Breast epithelium (tissue), 4 donors: ENCODE measurements around the gene MCOLN1. TPM values are rescaled to one million over a fixed set of nuclear protein-coding genes. Genes with fewer than 3 reads are reported as not detected.

Experiments used
- DNase-seq, 2 donors: peaks; one replicate each; pipeline ENCODE4 v3.0.0-alpha.2; 2019; ENCODE audit warnings: low spot score in 2 of 2
- H3K27ac ChIP-seq, 2 donors: fragments of 200-600 bp; sonication (generic) in 1 of 2; one replicate each; pipeline ENCODE4 v1.5.1; 2016 to 2019; ENCODE audit warnings: mild to moderate bottlenecking in 1 of 2
- H3K27me3 ChIP-seq, 2 donors: fragments of 200-600 bp; sonication (generic) in 1 of 2; one replicate each; pipeline versions ENCODE4 v1.5.1 to v1.6.0; 2017 to 2019; ENCODE audit warnings: control low read depth in 1 of 2, mild to moderate bottlenecking in 1 of 2
- H3K36me3 ChIP-seq: fragments of 200-600 bp; one replicate; pipeline ENCODE4 v1.5.1; 2019
- H3K4me1 ChIP-seq, 2 donors: fragments of 200-600 bp; sonication (generic); one replicate each; pipeline ENCODE4 v1.5.1; 2016 to 2019; ENCODE audit warnings: control low read depth in 1 of 2
- H3K4me3 ChIP-seq, 3 donors: fragments of 200-600 bp; sonication (generic); 1 replicate in 2 of 3; 2 replicates in 1 of 3; pipeline ENCODE4 v1.5.1; 2016 to 2019; ENCODE audit warnings: mild to moderate bottlenecking in 3 of 3, moderate library complexity in 2 of 3
- H3K9me3 ChIP-seq, 2 donors: fragments of 200-600 bp; sonication (generic) in 1 of 2; one replicate each; pipeline ENCODE4 v1.5.1; 2016 to 2019; ENCODE audit warnings: control low read depth in 1 of 2
- POLR2A ChIP-seq: fragments of 450-650 bp; IDR thresholded peaks from one replicate; pipeline ENCODE4 v1.6.1; 2016; ENCODE audit warnings: antibody characterized with exemption, mild to moderate bottlenecking, moderate library complexity
- POLR2AphosphoS5 ChIP-seq, 3 donors: sonication (generic); formaldehyde crosslinking; IDR thresholded peaks; one replicate each; pipeline ENCODE4 v1.6.1; 2017; ENCODE audit warnings: antibody characterized with exemption in 3 of 3
- intact Hi-C: fragments of 100-400 bp; cut with DNase I; formaldehyde crosslinking; loops from one replicate; pipeline ENCODE4 v1.15.1; 2023; ENCODE audit warnings: low total_unique reads
- total RNA-seq, 3 donors: library from RNA; depleted of rRNA; stranded (reverse); fragments of >200 nt; gene quantifications; one replicate each; pipeline ENCODE4 v1.1.0, GENCODE V29; 2016
- TF ChIP-seq, protein P1 (sequence below), 3 donors: fragments of 450-650 bp; IDR thresholded peaks; one replicate each; pipeline ENCODE4 v1.5.1; 2016 to 2017; ENCODE audit warnings: antibody characterized with exemption in 3 of 3, mild to moderate bottlenecking in 3 of 3, moderate library complexity in 3 of 3

MCOLN1 gene
- total RNA-seq, 3 donors from 2014 or later, result 11.5 to 35.2 (median 16.4) TPM

DNA sequence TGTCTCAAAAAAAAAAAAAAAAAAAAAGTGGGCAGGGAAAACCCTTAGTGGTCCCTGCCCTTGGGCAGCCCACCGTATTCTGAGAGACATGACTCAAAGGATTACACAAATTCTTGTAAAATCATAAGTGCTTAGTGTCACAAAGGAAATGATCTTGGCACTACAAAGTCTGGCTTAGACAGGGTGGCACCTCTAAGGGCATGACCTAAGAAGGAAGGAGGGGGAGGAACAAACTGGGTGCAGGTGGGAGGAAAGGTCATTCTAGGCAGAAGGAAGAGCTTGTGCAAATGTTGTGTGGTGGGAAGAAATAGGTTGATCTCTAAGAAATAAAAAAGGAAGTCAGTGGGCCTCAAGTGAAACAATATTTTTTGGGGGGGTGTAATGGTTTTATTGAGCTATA lies 23.5 kb downstream of the MCOLN1 start:
- Histone ChIP-seq H3K4me3 (no peak overlapping the region), H3K9me3 (no peaks in the 10 kb centered on the region), H3K4me1 (no peaks in the 10 kb centered on the region), H3K27ac (no peak overlapping the region), H3K27me3 (no peaks in the 10 kb centered on the region), H3K36me3 (peaks cover 7% of the 10 kb centered on the region)
- intact Hi-C loops, result no loop called here
- DNase-seq, result no peak
- no peak for TF ChIP-seq POLR2AphosphoS5 (IDR thresholded peaks at IDR 0.05)
- TF ChIP-seq, protein P1, sequence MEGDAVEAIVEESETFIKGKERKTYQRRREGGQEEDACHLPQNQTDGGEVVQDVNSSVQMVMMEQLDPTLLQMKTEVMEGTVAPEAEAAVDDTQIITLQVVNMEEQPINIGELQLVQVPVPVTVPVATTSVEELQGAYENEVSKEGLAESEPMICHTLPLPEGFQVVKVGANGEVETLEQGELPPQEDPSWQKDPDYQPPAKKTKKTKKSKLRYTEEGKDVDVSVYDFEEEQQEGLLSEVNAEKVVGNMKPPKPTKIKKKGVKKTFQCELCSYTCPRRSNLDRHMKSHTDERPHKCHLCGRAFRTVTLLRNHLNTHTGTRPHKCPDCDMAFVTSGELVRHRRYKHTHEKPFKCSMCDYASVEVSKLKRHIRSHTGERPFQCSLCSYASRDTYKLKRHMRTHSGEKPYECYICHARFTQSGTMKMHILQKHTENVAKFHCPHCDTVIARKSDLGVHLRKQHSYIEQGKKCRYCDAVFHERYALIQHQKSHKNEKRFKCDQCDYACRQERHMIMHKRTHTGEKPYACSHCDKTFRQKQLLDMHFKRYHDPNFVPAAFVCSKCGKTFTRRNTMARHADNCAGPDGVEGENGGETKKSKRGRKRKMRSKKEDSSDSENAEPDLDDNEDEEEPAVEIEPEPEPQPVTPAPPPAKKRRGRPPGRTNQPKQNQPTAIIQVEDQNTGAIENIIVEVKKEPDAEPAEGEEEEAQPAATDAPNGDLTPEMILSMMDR (IDR thresholded peaks at IDR 0.05), result no peak
- TF ChIP-seq POLR2A, result no peak

DNA sequence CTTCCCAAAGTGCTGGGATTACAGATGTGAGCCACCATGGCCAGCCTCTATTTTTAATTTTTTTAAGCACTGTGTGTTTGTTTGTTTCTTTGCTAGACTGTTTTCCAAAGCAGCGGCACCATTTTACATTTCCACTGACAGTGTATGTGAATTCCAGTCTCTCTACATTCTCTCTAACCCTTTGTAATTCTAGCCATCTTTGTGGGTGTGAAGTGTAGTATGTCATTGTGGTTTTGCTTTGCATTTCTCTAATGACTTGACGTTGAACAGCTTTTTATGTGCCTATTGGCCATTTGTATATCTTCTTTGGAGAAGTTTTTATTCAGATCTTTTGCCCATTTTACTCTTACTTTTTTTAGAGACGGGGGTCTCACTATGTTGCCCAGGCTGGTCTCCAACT lies 24.7 kb downstream of the MCOLN1 start:
- no peaks in the 10 kb centered on the region for H3K9me3 ChIP-seq
- intact Hi-C loops, result no loop called here
- TF ChIP-seq POLR2AphosphoS5 (IDR thresholded peaks at IDR 0.05) (no peak), POLR2A (no peak)
- TF ChIP-seq, protein P1 (IDR thresholded peaks at IDR 0.05), result no peak
- H3K4me3 ChIP-seq, result no peak overlapping the region
- H3K27me3 ChIP-seq, result no peaks in the 10 kb centered on the region
- H3K36me3 ChIP-seq, result peaks cover 3% of the 10 kb centered on the region
- DNase-seq, result no peak
- no peaks in the 10 kb centered on the region for H3K4me1 ChIP-seq
- no peak overlapping the region for H3K27ac ChIP-seq

DNA sequence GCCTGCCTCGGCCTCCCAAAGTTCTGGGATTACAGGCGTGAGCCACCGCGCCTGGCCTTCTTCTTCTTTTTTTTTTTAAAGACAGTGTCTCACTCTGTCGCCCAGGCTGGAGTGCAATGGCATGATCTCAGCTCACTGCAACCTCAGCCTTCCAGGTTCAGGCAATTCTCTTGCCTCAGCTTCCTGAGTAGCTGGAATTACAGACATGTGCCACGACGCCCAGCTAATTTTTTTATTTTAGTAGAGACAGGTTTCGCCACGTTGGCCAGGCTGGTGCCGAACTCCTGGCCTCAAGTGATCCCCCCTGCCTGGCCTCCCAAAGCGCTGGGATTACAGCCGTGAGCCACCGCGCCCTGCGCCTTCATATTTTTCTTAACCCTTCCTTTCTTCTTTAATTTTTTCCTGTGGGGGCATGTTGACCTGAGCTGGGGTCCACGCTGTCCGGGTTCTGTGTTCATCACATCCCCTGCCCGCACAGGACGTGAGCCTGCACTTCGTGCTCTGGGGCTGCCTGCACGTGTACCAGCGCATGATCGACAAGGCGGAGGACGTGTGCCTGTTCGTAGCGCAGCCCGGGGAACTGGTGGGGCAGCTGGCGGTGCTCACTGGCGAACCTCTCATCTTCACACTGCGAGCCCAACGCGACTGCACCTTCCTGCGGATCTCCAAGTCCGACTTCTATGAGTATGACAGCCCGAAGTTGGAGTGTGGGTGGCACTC lies 27.2 kb downstream of the MCOLN1 start:
- no peaks in the 10 kb centered on the region for H3K9me3 ChIP-seq
- intact Hi-C loops, result loop anchor here (2.0 kb wide), 1 partner anchor 61 kb away; no protein-coding TSS in a partner anchor
- DNase-seq, result no peak
- no peaks in the 10 kb centered on the region for H3K27me3 ChIP-seq
- no peaks in the 10 kb centered on the region for H3K4me1 ChIP-seq
- no peak overlapping the region for H3K4me3 ChIP-seq
- H3K27ac ChIP-seq, result no peak overlapping the region
- H3K36me3 ChIP-seq, result no peaks in the 10 kb centered on the region
- TF ChIP-seq POLR2A (no peak), POLR2AphosphoS5 (IDR thresholded peaks at IDR 0.05) (no peak)
- TF ChIP-seq, protein P1 (IDR thresholded peaks at IDR 0.05), result no peak

DNA sequence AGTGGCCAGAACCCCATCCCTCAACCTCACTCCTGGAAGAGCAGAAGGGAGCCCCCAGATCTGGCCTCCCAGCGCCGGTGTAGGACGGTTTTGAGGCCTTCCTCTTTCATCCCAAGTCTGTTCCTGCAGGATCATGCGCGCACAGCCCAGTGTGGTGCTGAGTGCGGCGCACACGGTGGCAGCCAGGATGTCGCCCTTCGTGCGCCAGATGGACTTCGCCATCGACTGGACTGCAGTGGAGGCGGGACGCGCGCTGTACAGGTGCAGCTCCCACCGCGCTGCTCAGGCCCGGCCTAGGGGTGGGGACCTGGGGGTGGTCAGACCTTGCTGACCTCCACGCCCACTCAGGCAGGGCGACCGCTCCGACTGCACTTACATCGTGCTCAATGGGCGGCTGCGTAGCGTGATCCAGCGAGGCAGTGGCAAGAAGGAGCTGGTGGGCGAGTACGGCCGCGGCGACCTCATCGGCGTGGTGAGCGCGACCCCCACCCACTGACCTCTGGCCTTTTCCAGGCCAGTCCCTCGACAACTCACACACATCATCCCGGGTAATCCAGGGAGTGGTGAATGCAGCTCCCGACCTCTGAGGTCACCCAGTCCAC lies 27.8 kb downstream of the MCOLN1 start:
- H3K36me3 ChIP-seq, result no peaks in the 10 kb centered on the region

More for the DNA sequence above, 27.8 kb downstream of the MCOLN1 start:
- TF ChIP-seq, protein P1 (IDR thresholded peaks at IDR 0.05), result no peak
- no peak for TF ChIP-seq POLR2A
- no peak for TF ChIP-seq POLR2AphosphoS5 (IDR thresholded peaks at IDR 0.05)
- no peaks in the 10 kb centered on the region for H3K9me3 ChIP-seq
- H3K27me3 ChIP-seq, result no peaks in the 10 kb centered on the region
- no peaks in the 10 kb centered on the region for H3K4me1 ChIP-seq
- no peak overlapping the region for H3K4me3 ChIP-seq
- DNase-seq, result no peak
- intact Hi-C loops, result loop anchor here (2.0 kb wide), 1 partner anchor 61 kb away; no protein-coding TSS in a partner anchor
- H3K27ac ChIP-seq, result no peak overlapping the region
